Glutamatergic neuron (in vitro differentiated cells): Measurements from ENCODE around the gene MS4A18. TPM values are rescaled to one million over a fixed set of nuclear protein-coding genes. Genes with fewer than 3 reads are reported as not detected.

Experiments
- DNase-seq: peaks from one replicate; pipeline ENCODE4 v3.0.0; 2022
- H3K27ac Mint-ChIP-seq: one replicate; pipeline ENCODE4 v1.8.0; 2020; ENCODE audit warnings: mild to moderate bottlenecking, mixed read lengths, inconsistent platforms; ENCODE audit not compliant: unreplicated experiment
- H3K27me3 Mint-ChIP-seq: one replicate; pipeline ENCODE4 v1.8.0; 2020; ENCODE audit warnings: mild to moderate bottlenecking, moderate library complexity, mixed read lengths, inconsistent platforms; ENCODE audit not compliant: unreplicated experiment
- H3K36me3 Mint-ChIP-seq: one replicate; pipeline ENCODE4 v1.8.0; 2020; ENCODE audit warnings: mild to moderate bottlenecking, mixed read lengths, inconsistent platforms; ENCODE audit not compliant: unreplicated experiment
- H3K4me1 Mint-ChIP-seq: one replicate; pipeline ENCODE4 v1.8.0; 2020; ENCODE audit warnings: mild to moderate bottlenecking, low read depth, mixed read lengths, inconsistent platforms; ENCODE audit not compliant: unreplicated experiment
- H3K4me3 Mint-ChIP-seq: one replicate; pipeline ENCODE4 v1.8.0; 2020; ENCODE audit warnings: mild to moderate bottlenecking, mixed read lengths, inconsistent platforms; ENCODE audit not compliant: unreplicated experiment
- H3K9me3 Mint-ChIP-seq: one replicate; pipeline ENCODE4 v1.8.0; 2020; ENCODE audit warnings: mild to moderate bottlenecking, moderate library complexity, mixed read lengths, inconsistent platforms; ENCODE audit not compliant: unreplicated experiment
- CTCF ChIP-seq: fragments of 200-600 bp; sonication (generic); IDR thresholded peaks from one replicate; pipeline ENCODE4 v1.5.0; 2021; ENCODE audit not compliant: partially characterized antibody, unreplicated experiment
- total RNA-seq: library from RNA; stranded (reverse); fragmentation: NEBNext Ultra II Directional; extraction: Animal tissue kit (Norgen Biotek cat#: 25700); gene quantifications from one replicate; pipeline ENCODE4 v1.2.1, GENCODE V29; 2021; ENCODE audit not compliant: unreplicated experiment

Gene MS4A18
- total RNA-seq, 1 donor from 2014 or later, result not detected

- peaks cover 2% of the 10 kb centered on the region for H3K27me3 Mint-ChIP-seq
- H3K27ac Mint-ChIP-seq, result no peak overlapping the region
- H3K36me3 Mint-ChIP-seq, result no peaks in the 10 kb centered on the region
- DNase-seq, result no peak
- no peak overlapping the region for H3K4me3 Mint-ChIP-seq
- no peaks in the 10 kb centered on the region for H3K9me3 Mint-ChIP-seq
- no peaks in the 10 kb centered on the region for H3K4me1 Mint-ChIP-seq
- no peak for TF ChIP-seq CTCF
These were observed 5.8 kb upstream of the MS4A18 start for GRCh38 chr11:60718524-60719316.

GRCh38 chr11:60719391-60719790, 5.1 kb upstream of the MS4A18 start:
- no peak for DNase-seq
- Mint-ChIP-seq H3K4me1 (no peaks in the 10 kb centered on the region), H3K4me3 (no peak overlapping the region), H3K9me3 (no peaks in the 10 kb centered on the region), H3K27ac (no peak overlapping the region), H3K36me3 (no peaks in the 10 kb centered on the region), H3K27me3 (peaks cover 2% of the 10 kb centered on the region)
- TF ChIP-seq CTCF, result no peak

- Mint-ChIP-seq H3K4me1 (no peaks in the 10 kb centered on the region), H3K27ac (no peak overlapping the region), H3K9me3 (no peaks in the 10 kb centered on the region), H3K4me3 (no peak overlapping the region), H3K27me3 (peaks cover 2% of the 10 kb centered on the region), H3K36me3 (no peaks in the 10 kb centered on the region)
- no peak for DNase-seq
- TF ChIP-seq CTCF, result no peak
These were observed 4.1 kb upstream of the MS4A18 start for GRCh38 chr11:60720460-60720859.

- Mint-ChIP-seq H3K4me3 (no peak overlapping the region), H3K4me1 (no peaks in the 10 kb centered on the region), H3K27ac (no peak overlapping the region), H3K27me3 (peaks cover 2% of the 10 kb centered on the region), H3K9me3 (no peaks in the 10 kb centered on the region), H3K36me3 (no peaks in the 10 kb centered on the region)
- no peak for TF ChIP-seq CTCF
- no peak for DNase-seq
These were observed 1.1 kb downstream of the MS4A18 start for GRCh38 chr11:60725592-60725991.

GRCh38 chr11:60731586-60731985, 7.1 kb downstream of the MS4A18 start:
- no peak for TF ChIP-seq CTCF
- no peaks in the 10 kb centered on the region for H3K4me1 Mint-ChIP-seq
- peaks cover 2% of the 10 kb centered on the region for H3K9me3 Mint-ChIP-seq
- no peaks in the 10 kb centered on the region for H3K36me3 Mint-ChIP-seq
- H3K27me3 Mint-ChIP-seq, result no peaks in the 10 kb centered on the region
- no peak overlapping the region for H3K4me3 Mint-ChIP-seq
- H3K27ac Mint-ChIP-seq, result no peak overlapping the region
- DNase-seq, result no peak
